Tibial artery (tissue), 4 donors: ENCODE results near the gene TPI1.

Experiments used
- DNase-seq, 2 donors: peaks; one replicate each; pipeline ENCODE4 v3.0.0-alpha.2; 2019
- H3K27ac ChIP-seq, 2 donors: fragments of 200-600 bp; sonication (generic) in 1 of 2; 1 replicate in 1 of 2; 2 replicates in 1 of 2; pipeline ENCODE4 v1.5.1; 2018 to 2019; ENCODE audit warnings: mild to moderate bottlenecking in 1 of 2
- H3K27me3 ChIP-seq, 2 donors: fragments of 200-600 bp; sonication (generic) in 1 of 2; one replicate each; pipeline versions ENCODE4 v1.5.1 to v1.6.0; 2016 to 2019
- H3K36me3 ChIP-seq, 3 donors: fragments of 200-600 bp; sonication (generic) in 2 of 3; one replicate each; pipeline ENCODE4 v1.5.1; 2016 to 2019; ENCODE audit warnings: mild to moderate bottlenecking in 2 of 3
- H3K4me1 ChIP-seq, 4 donors: fragments of 200-600 bp; sonication (generic) in 2 of 4; 1 replicate in 3 of 4; 2 replicates in 1 of 4; pipeline ENCODE4 v1.5.1; 2016 to 2019
- H3K4me3 ChIP-seq, 2 donors: fragments of 200-600 bp; sonication (generic) in 1 of 2; 1 replicate in 1 of 2; 2 replicates in 1 of 2; pipeline ENCODE4 v1.5.1; 2018 to 2019; ENCODE audit warnings: mild to moderate bottlenecking in 2 of 2
- H3K9me3 ChIP-seq, 3 donors: fragments of 200-600 bp; sonication (generic) in 1 of 3; one replicate each; pipeline ENCODE4 v1.5.1; 2016 to 2019
- intact Hi-C: fragments of 100-400 bp; cut with DNase I; formaldehyde crosslinking; loops from one replicate; pipeline ENCODE4 v1.15.0; 2023; ENCODE audit warnings: low total_unique reads
- TF ChIP-seq, protein P1 (sequence below), 2 experiments: fragments of 200-600 bp in 1 of 2; fragments of 450-650 bp in 1 of 2; IDR thresholded peaks; one replicate each; pipeline ENCODE4 v1.5.1; 2017 to 2019; ENCODE audit warnings: antibody characterized with exemption in 2 of 2, mild to moderate bottlenecking in 1 of 2, moderate library complexity in 1 of 2

TPI1 gene

DNA sequence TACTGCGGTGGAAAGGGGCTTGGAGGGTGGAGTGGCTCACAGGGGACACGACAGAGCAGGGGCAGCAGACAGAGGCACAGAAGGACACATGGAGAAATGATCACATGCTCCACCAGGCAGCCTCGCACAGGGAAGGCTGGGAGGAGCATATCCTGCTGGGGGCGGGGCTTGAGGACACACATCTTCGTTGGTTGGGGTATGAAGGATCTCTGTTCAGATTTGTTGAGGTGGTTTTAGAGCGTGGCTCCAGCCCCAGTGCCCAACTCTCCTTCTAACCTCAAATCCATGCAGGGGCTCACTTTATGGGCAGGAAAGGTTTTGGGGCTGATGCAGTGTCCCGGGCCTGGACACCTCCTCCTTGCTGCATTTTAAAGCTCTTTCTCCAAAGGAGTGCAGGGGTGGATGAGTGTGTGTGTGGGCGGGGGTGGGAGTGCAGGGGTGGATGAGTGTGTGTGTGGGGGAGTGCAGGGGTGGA, 39.9 kb upstream of the TPI1 start:
- intact Hi-C loops: loop anchor here (5.0 kb wide), 1 partner anchor 75 kb away; the partner anchor contains the start of gene MLF2
- Histone ChIP-seq H3K27ac (peak overlapping the region; percentile 87 to 91), H3K27me3 (peaks cover 0 to 26% of the 10 kb centered on the region in 2 donors), H3K9me3 (no peaks in the 10 kb centered on the region), H3K4me3 (peak overlapping the region; percentile 64 to 89), H3K4me1 (peaks cover 0 to 41% (median 32%) of the 10 kb centered on the region in 4 donors), H3K36me3 (peaks cover 0 to 25% (median 4%) of the 10 kb centered on the region in 3 donors)
- TF ChIP-seq, protein P1, sequence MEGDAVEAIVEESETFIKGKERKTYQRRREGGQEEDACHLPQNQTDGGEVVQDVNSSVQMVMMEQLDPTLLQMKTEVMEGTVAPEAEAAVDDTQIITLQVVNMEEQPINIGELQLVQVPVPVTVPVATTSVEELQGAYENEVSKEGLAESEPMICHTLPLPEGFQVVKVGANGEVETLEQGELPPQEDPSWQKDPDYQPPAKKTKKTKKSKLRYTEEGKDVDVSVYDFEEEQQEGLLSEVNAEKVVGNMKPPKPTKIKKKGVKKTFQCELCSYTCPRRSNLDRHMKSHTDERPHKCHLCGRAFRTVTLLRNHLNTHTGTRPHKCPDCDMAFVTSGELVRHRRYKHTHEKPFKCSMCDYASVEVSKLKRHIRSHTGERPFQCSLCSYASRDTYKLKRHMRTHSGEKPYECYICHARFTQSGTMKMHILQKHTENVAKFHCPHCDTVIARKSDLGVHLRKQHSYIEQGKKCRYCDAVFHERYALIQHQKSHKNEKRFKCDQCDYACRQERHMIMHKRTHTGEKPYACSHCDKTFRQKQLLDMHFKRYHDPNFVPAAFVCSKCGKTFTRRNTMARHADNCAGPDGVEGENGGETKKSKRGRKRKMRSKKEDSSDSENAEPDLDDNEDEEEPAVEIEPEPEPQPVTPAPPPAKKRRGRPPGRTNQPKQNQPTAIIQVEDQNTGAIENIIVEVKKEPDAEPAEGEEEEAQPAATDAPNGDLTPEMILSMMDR (IDR thresholded peaks at IDR 0.05): no peak
- peak; percentile 93 to 94 for DNase-seq

DNA sequence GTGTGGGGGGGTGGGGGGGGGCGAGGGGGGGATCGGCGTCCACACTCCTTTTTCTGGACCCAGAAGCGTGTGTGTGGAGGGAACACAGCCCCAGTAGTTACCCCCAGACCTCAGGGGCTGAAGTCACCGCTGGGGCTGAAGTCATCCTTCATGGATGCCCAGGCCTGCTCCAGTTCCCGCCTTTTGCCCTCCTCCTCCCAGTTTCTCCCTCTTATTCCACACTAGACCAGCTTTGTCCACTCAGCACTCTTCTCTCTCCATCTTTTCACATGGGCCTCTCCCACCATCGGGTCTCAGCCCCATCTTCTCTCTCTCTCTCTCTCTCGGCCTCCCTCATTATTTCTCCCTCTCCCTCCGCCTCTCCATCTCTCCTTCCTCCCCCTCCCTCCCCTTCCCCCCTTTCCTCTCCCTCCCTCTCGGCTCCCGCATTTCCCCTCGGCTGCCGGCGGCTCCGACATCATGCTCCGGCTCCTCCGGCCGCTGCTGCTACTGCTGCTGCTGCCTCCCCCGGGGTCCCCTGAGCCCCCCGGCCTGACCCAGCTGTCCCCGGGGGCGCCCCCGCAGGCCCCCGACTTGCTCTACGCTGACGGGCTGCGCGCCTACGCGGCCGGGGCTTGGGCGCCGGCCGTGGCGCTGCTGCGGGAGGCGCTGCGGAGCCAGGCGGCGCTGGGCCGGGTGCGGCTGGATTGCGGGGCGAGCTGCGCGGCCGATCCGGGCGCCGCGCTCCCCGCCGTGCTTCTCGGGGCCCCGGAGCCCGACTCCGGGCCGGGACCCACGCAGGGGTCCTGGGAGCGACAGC, 39.1 kb upstream of the TPI1 start, which contains the start of gene P3H3:
P3H3 (plus strand) TSS at position 426 of the 799 bp plus-strand sequence; CDS start at position 460, 34 bp downstream.
- peaks cover 0 to 40% (median 32%) of the 10 kb centered on the region in 4 donors for H3K4me1 ChIP-seq
- intact Hi-C loops: loop anchor here (5.0 kb wide), 1 partner anchor 76 kb away; the partner anchor contains the start of gene MLF2
- no peak for DNase-seq
- peaks cover 0 to 32% (median 4%) of the 10 kb centered on the region in 3 donors for H3K36me3 ChIP-seq
- no peaks in the 10 kb centered on the region for H3K9me3 ChIP-seq
- peaks cover 0 to 19% of the 10 kb centered on the region in 2 donors for H3K27me3 ChIP-seq
- H3K27ac ChIP-seq: peak within 1 kb of the TSS; percentile 87 to 91
- TF ChIP-seq, protein P1 (IDR thresholded peaks at IDR 0.05): no peak
- peak within 1 kb of the TSS; percentile 64 to 89 for H3K4me3 ChIP-seq

DNA sequence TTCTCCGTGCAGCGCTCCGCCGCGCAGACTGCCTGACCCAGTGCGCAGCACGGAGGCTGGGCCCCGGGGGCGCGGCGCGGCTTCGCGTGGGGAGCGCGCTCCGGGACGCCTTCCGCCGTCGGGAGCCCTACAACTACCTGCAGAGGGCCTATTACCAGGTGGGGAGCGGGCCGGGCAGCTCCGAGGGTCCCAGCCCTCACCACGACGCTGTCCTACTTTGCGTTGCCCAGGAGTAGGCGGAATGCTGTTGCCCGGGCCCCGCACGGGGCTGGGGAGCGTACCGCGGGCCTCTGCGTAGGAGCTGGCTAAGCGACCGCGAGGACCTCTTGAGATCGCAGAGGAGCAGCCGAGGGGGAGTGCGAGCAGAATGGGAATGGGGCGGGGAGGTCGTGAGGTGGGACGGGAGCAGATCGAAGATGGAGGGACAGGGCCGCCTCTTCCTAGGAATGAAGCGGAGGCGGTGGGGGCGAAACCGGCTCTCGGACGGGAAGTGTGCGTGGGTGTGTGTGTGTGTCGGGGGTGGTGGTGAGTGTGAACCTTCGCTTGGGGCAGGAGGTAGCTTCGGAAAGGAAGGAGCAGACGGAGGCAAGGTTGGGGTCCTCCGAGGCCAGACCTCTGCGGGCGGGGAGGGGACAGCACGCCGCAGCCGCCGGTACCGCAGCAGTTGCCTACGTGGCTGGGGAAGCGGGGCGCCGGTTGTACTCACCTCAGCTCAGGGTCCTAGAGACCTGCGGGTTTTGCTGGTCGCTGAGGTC, 38.4 kb upstream of the TPI1 start:
- Histone ChIP-seq H3K27ac (peak overlapping the region; percentile 87 to 91), H3K9me3 (no peaks in the 10 kb centered on the region), H3K27me3 (peaks cover 0 to 11% of the 10 kb centered on the region in 2 donors), H3K4me1 (peaks cover 0 to 40% (median 32%) of the 10 kb centered on the region in 4 donors), H3K4me3 (peak overlapping the region; percentile 64 to 89), H3K36me3 (peaks cover 0 to 40% (median 12%) of the 10 kb centered on the region in 3 donors)
- DNase-seq: peak in 1 of 2 donors; percentile 52
- TF ChIP-seq, protein P1 (IDR thresholded peaks at IDR 0.05): no peak
- intact Hi-C loops: loop anchor here (5.0 kb wide), 1 partner anchor 77 kb away; the partner anchor contains the start of gene MLF2

DNA sequence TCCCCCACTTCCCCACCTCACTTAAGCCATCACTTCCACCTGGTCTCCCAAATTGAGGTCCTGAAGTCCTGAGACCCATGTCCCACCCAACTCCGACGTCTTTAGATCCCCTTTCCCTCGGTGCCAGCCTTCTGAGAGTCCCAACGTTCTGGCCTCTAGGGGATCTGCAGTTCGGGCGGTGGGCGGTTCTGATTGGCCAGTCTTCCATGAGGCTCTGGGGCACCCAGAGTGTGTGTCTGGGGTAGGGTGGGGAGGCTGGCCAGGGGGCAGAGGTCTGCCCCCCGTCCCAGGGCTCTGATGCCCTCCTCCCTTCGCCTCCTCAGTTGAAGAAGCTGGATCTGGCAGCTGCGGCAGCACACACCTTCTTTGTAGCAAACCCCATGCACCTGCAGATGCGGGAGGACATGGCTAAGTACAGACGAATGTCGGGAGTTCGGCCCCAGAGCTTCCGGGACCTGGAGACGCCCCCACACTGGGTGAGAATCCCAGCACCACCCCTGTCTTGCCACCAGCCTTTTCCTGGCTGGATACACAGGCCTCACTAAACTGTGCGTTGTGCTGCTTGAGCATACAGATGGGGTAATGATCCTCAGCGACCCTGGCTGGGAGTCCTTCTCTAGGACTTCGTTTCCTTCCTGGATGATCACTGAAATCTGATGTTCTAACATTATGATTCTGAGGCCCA, 37.7 kb upstream of the TPI1 start:
- Histone ChIP-seq H3K27me3 (peaks cover 0 to 4% of the 10 kb centered on the region in 2 donors), H3K9me3 (no peaks in the 10 kb centered on the region), H3K27ac (peak overlapping the region; percentile 87 to 91), H3K4me3 (peak overlapping the region; percentile 64 to 89), H3K36me3 (peaks cover 0 to 47% (median 15%) of the 10 kb centered on the region in 3 donors), H3K4me1 (peaks cover 0 to 40% (median 32%) of the 10 kb centered on the region in 4 donors)
- intact Hi-C loops: loop anchor here (5.0 kb wide), 1 partner anchor 77 kb away; the partner anchor contains the start of gene MLF2
- DNase-seq: no peak
- TF ChIP-seq, protein P1 (IDR thresholded peaks at IDR 0.05): no peak
